Heart left ventricle (tissue), 16 donors: ENCODE results near the gene CLHC1. TPM values are rescaled to one million over a fixed set of nuclear protein-coding genes. Genes with fewer than 3 reads are reported as not detected.

Source experiments
- ATAC-seq, 4 donors: fragments of 200-7000 bp; cut with Tn5 transposase; one replicate each; pipeline ENCODE4 v1.9.1; 2020 to 2022; ENCODE audit warnings: moderate library complexity in 4 of 4, mild to moderate bottlenecking in 3 of 4, moderate number of reproducible peaks in 1 of 4
- DNase-seq, 5 donors: peaks; one replicate each; pipeline ENCODE4 v3.0.0-alpha.2; 2020
- H3K27ac ChIP-seq, 12 donors: fragments of 200-600 bp; sonication (generic) in 4 of 12; one replicate each; pipeline versions ENCODE4 v1.5.0 to v1.8.0; 2016 to 2022; ENCODE audit warnings: mild to moderate bottlenecking in 2 of 12
- H3K27me3 ChIP-seq, 9 donors: fragments of 200-600 bp; sonication (generic) in 2 of 9; one replicate each; pipeline versions ENCODE4 v1.5.1 to v1.8.0; 2016 to 2022; ENCODE audit warnings: mild to moderate bottlenecking in 3 of 9
- H3K36me3 ChIP-seq, 9 donors: fragments of 200-600 bp; sonication (generic) in 2 of 9; one replicate each; pipeline versions ENCODE4 v1.5.0 to v1.8.0; 2018 to 2022; ENCODE audit warnings: mild to moderate bottlenecking in 2 of 9
- H3K4me1 ChIP-seq, 12 donors: fragments of 200-600 bp; sonication (generic) in 4 of 12; one replicate each; pipeline versions ENCODE4 v1.5.0 to v1.8.0; 2016 to 2022; ENCODE audit warnings: mild to moderate bottlenecking in 3 of 12
- H3K4me3 ChIP-seq, 12 donors: fragments of 200-600 bp; sonication (generic) in 4 of 12; one replicate each; pipeline versions ENCODE4 v1.5.0 to v1.8.0; 2017 to 2022; ENCODE audit warnings: mild to moderate bottlenecking in 9 of 12, moderate library complexity in 4 of 12
- H3K9me3 ChIP-seq, 12 donors: fragments of 200-600 bp; sonication (generic) in 4 of 12; one replicate each; pipeline versions ENCODE4 v1.5.0 to v1.8.0; 2016 to 2022; ENCODE audit warnings: mild to moderate bottlenecking in 1 of 12
- CTCF ChIP-seq, 12 donors: fragments of 200-600 bp; sonication (generic) in 4 of 12; IDR thresholded peaks; one replicate each; pipeline versions ENCODE4 v1.5.0 to v1.8.0; 2018 to 2022; ENCODE audit warnings: antibody characterized with exemption in 12 of 12, mild to moderate bottlenecking in 5 of 12
- POLR2A ChIP-seq, 2 donors: fragments of 450-650 bp; IDR thresholded peaks; one replicate each; pipeline ENCODE4 v1.6.1; 2017; ENCODE audit warnings: antibody characterized with exemption in 2 of 2, mild to moderate bottlenecking in 2 of 2, moderate library complexity in 2 of 2
- WGBS, 4 donors: extraction: QIAGEN DNeasy Blood & Tissue Kit in 2 of 4; methylation state at CpG; one replicate each; pipeline versions ENCODE4 v1.1.5 to v1.1.7; 2013 to 2018; 5-methylcytosine and 5-hydroxymethylcytosine counted together
- intact Hi-C, 10 donors: fragments of 100-400 bp; cut with DNase I; formaldehyde crosslinking; loops; one replicate each; pipeline versions ENCODE4 v1.11.1 to v1.14.2; 2022
- polyA plus RNA-seq, 2 donors: library from polyadenylated mRNA; stranded (reverse); fragments of 200-250 nt; gene quantifications; one replicate each; pipeline ENCODE4 v1.2.3, GENCODE V29; 2013
- total RNA-seq, 9 donors: library from RNA; depleted of rRNA in 2 of 9; stranded (reverse); fragments of >200 nt in 2 of 9; fragmentation: NEBNext Ultra II Directional in 3 of 9; extraction: Animal tissue kit (Norgen Biotek cat#: 25700) in 3 of 9; gene quantifications; one replicate each; pipeline versions ENCODE4 v1.1.0 to v1.2.4, GENCODE V29; 2016 to 2023
- donor health status: ischemic (EF 13 %, LVEDD 7.1; RV severe dilation, severe dysfunction).
- donor health status: healthy with polysubstance abuse.
- donor health status: DM: no; HTN: yes; CAD: no.
- donor health status: DM: no; HTN: no; CAD: no.
- donor health status: ischemic (EF 25% LVEDD 6.9; RV normal size, moderate dysfunction).
- donor health status: ischemic (EF 25% LVEDD 5.7; RV mildly dilated, moderate dysfunction).
- donor health status: healthy.
- donor health status: DM: yes; HTN: yes; CAD: no.
- donor health status: ischemic (EF 35%, LVEDD 5.7; RV mildly dilated, moderate dysfunction).
- donor health status: nonischemic (EF 11% LVEDD 7.7; RV severe dilation, severe dysfunction).
- donor health status: DM: yes; HTN: yes; CAD: no.
- donor health status: PGD.
- donor health status: ischemic (EF 29% LVEDD 5.4; RV normal size, mild dysfunction).
- donor health status: nonischemic (EF 23%, LVEDD 6.1; RV moderate dilation, normal function).

Gene CLHC1
- total and polyA plus RNA-seq, 11 donors: 2.3 to 10.6 (median 4.4) TPM

GRCh38 chr2:55235724-55236538 lies 3.8 kb upstream of the CLHC1 start:
- no peak for TF ChIP-seq CTCF (IDR thresholded peaks at IDR 0.05)
- no peak for TF ChIP-seq POLR2A (IDR thresholded peaks at IDR 0.05)
- H3K4me3 ChIP-seq: no peak overlapping the region
- WGBS, 4 donors: 71 to 82% (median 79%) methylated on average over 3 of the region's 3 CpGs
- intact Hi-C loops: no loop called here
- ATAC-seq (no peak), DNase-seq (no peak)
- H3K4me1 ChIP-seq: peaks cover 0 to 31% (median 16%) of the 10 kb centered on the region in 12 donors
- H3K36me3 ChIP-seq: peaks cover 0 to 76% (median 70%) of the 10 kb centered on the region in 9 donors
- no peaks in the 10 kb centered on the region for H3K9me3 ChIP-seq
- no peak overlapping the region for H3K27ac ChIP-seq
- H3K27me3 ChIP-seq: no peaks in the 10 kb centered on the region

- Histone ChIP-seq H3K4me1 (peaks cover 0 to 40% (median 16%) of the 10 kb centered on the region in 12 donors), H3K4me3 (peak overlapping the region in 11 of 12 donors; percentile 73 to 96 (median 86)), H3K36me3 (peaks cover 0 to 53% (median 51%) of the 10 kb centered on the region in 9 donors), H3K9me3 (no peaks in the 10 kb centered on the region), H3K27me3 (no peaks in the 10 kb centered on the region), H3K27ac (peak overlapping the region in 6 of 12 donors; percentile 84 to 98 (median 92))
- TF ChIP-seq CTCF (IDR thresholded peaks at IDR 0.05): no peak
- intact Hi-C loops: loop anchor here in 5 of 10 donors (2.0 to 5.0 kb wide), 3 partner anchors 34 to 184 kb away; partner anchors contain the start of genes MTIF2 (in 5 of the 5) and CCDC88A (in 1 of the 5)
- no peak for ATAC-seq
- no peak for DNase-seq
- 78 to 90% (median 81%) methylated on average over 7 of the region's 7 CpGs for WGBS, 4 donors
Measured at GRCh38 chr2:55233658-55233940, 1.5 kb upstream of the CLHC1 start.

- Histone ChIP-seq H3K27ac (peak overlapping the region; percentile 84 to 98 (median 92)), H3K4me3 (peak overlapping the region; percentile 73 to 96 (median 86)), H3K36me3 (peaks cover 0 to 48% (median 45%) of the 10 kb centered on the region in 9 donors), H3K27me3 (no peaks in the 10 kb centered on the region), H3K9me3 (no peaks in the 10 kb centered on the region), H3K4me1 (peaks cover 0 to 42% (median 16%) of the 10 kb centered on the region in 12 donors)
- intact Hi-C loops: loop anchor here in 5 of 10 donors (2.0 to 5.0 kb wide), 3 partner anchors 34 to 184 kb away; partner anchors contain the start of genes MTIF2 (in 5 of the 5) and CCDC88A (in 1 of the 5)
- TF ChIP-seq CTCF (IDR thresholded peaks at IDR 0.05): no peak
- TF ChIP-seq POLR2A (IDR thresholded peaks at IDR 0.05): no peak
- DNase-seq (peak in 4 of 5 donors; percentile 27 to 50 (median 41)), ATAC-seq (peak in 3 of 4 donors; percentile 11 to 22 (median 16))
- WGBS, 4 donors: 5 to 9% (median 6%) methylated on average over 30 to 33 of the region's 33 CpGs
Measured at GRCh38 chr2:55232863-55233657, 967 bp upstream of the CLHC1 start.
